ENCODE measurements around the gene IMMP2L. TPM values are rescaled to one million over a fixed set of nuclear protein-coding genes. Genes with fewer than 3 reads are reported as not detected.
A peak's percentile ranks its signal among the peaks of the same experiment; 100 is the strongest.

The IMMP2L gene
- total RNA-seq, 1 donor from 2014 or later = 20.0 TPM

- Mint-ChIP-seq H3K36me3 (ENCODE audit: low read depth) (peaks cover 40% of the 10 kb centered on the region), H3K27me3 (ENCODE audit: low read depth) (no peaks in the 10 kb centered on the region), H3K27ac (peak overlapping the region; percentile 90), H3K4me3 (ENCODE audit: low read depth) (peak overlapping the region; percentile 97), H3K4me1 (ENCODE audit: low read depth) (peaks cover 74% of the 10 kb centered on the region), H3K9me3 (no peaks in the 10 kb centered on the region)
- intact Hi-C loops (cut with micrococcal nuclease) = loop anchor here (1.0 to 10.0 kb wide), 7 partner anchors 8 to 1363 kb away; partner anchors contain the start of gene IFRD1
- DNase-seq (ENCODE audit: low spot score) = no peak
Observed at GRCh38 chr7:111091593-111092358, 470.5 kb downstream of the IMMP2L start.

- peak within 1 kb of the TSS; percentile 90 for H3K27ac Mint-ChIP-seq
- H3K9me3 Mint-ChIP-seq = no peaks in the 10 kb centered on the region
- peaks cover 70% of the 10 kb centered on the region for H3K4me1 Mint-ChIP-seq (ENCODE audit: low read depth)
- intact Hi-C loops (cut with micrococcal nuclease) = loop anchor here (5.0 to 10.0 kb wide), 5 partner anchors 141 to 1364 kb away; partner anchors contain the start of gene IFRD1
- H3K4me3 Mint-ChIP-seq (ENCODE audit: low read depth) = peak within 1 kb of the TSS; percentile 97
- peaks cover 31% of the 10 kb centered on the region for H3K36me3 Mint-ChIP-seq (ENCODE audit: low read depth)
- no peaks in the 10 kb centered on the region for H3K27me3 Mint-ChIP-seq (ENCODE audit: low read depth)
- DNase-seq (ENCODE audit: low spot score) = peak; percentile 61
Observed at GRCh38 chr7:111090846-111091245, 471.4 kb downstream of the IMMP2L start, which contains the start of gene LRRN3. TSS of gene LRRN3 (plus strand) at chr7:111091127. CDS start at chr7:111122773, 31,646 bp downstream.

GRCh38 chr7:111089822-111090426 lies 472.4 kb downstream of the IMMP2L start:
- H3K27ac Mint-ChIP-seq = no peak overlapping the region
- intact Hi-C loops (cut with micrococcal nuclease) = loop anchor here (5.0 to 10.0 kb wide), 6 partner anchors 142 to 1365 kb away; partner anchors contain the start of gene IFRD1
- peaks cover 5% of the 10 kb centered on the region for H3K9me3 Mint-ChIP-seq
- DNase-seq (ENCODE audit: low spot score) = no peak
- H3K4me3 Mint-ChIP-seq (ENCODE audit: low read depth) = peak overlapping the region; percentile 97
- peaks cover 34% of the 10 kb centered on the region for H3K36me3 Mint-ChIP-seq (ENCODE audit: low read depth)
- no peaks in the 10 kb centered on the region for H3K27me3 Mint-ChIP-seq (ENCODE audit: low read depth)
- peaks cover 73% of the 10 kb centered on the region for H3K4me1 Mint-ChIP-seq (ENCODE audit: low read depth)

- Mint-ChIP-seq H3K27ac (peak overlapping the region; percentile 73), H3K9me3 (peaks cover 9% of the 10 kb centered on the region), H3K36me3 (ENCODE audit: low read depth) (peaks cover 22% of the 10 kb centered on the region), H3K4me1 (ENCODE audit: low read depth) (peaks cover 72% of the 10 kb centered on the region), H3K4me3 (ENCODE audit: low read depth) (no peak overlapping the region), H3K27me3 (ENCODE audit: low read depth) (no peaks in the 10 kb centered on the region)
- intact Hi-C loops (cut with micrococcal nuclease) = loop anchor here (5.0 kb wide), 1 partner anchor 316 kb away; no protein-coding TSS in a partner anchor
- no peak for DNase-seq (ENCODE audit: low spot score)
Observed at GRCh38 chr7:111088328-111088727, 474.0 kb downstream of the IMMP2L start.

DNA sequence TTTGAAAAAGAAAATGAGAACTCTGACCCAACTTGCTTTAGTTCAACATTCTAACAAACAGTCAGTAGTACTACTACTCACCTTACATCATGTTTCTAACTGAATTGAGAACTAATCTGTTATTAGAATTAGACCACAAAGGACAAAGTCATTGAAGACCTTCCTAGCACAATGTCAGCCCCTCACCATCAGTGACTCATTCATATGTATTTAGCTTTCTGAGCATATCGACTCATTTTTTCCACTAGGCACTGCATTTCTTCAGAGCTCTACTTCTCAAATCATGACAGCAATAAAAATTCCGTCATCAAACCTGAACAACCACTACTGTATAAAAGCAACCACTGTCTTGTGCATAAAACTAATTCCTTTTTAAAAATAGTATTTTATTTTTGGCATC lies 475.8 kb downstream of the IMMP2L start:
- Mint-ChIP-seq H3K4me1 (ENCODE audit: low read depth) (peaks cover 76% of the 10 kb centered on the region), H3K27ac (peak overlapping the region; percentile 87), H3K36me3 (ENCODE audit: low read depth) (peaks cover 12% of the 10 kb centered on the region), H3K4me3 (ENCODE audit: low read depth) (no peak overlapping the region), H3K9me3 (peaks cover 9% of the 10 kb centered on the region), H3K27me3 (ENCODE audit: low read depth) (no peaks in the 10 kb centered on the region)
- no peak for DNase-seq (ENCODE audit: low spot score)
- intact Hi-C loops (cut with micrococcal nuclease) = loop anchor here (1.0 to 5.0 kb wide), 3 partner anchors 52 to 314 kb away; no protein-coding TSS in a partner anchor

- Mint-ChIP-seq H3K4me1 (ENCODE audit: low read depth) (peaks cover 80% of the 10 kb centered on the region), H3K27ac (peak overlapping the region; percentile 92), H3K36me3 (ENCODE audit: low read depth) (peaks cover 11% of the 10 kb centered on the region), H3K9me3 (peaks cover 9% of the 10 kb centered on the region), H3K27me3 (ENCODE audit: low read depth) (no peaks in the 10 kb centered on the region), H3K4me3 (ENCODE audit: low read depth) (no peak overlapping the region)
- no peak for DNase-seq (ENCODE audit: low spot score)
- intact Hi-C loops (cut with micrococcal nuclease) = loop anchor here (5.0 kb wide), 1 partner anchor 313 kb away; no protein-coding TSS in a partner anchor
Observed at GRCh38 chr7:111085356-111085755, 476.9 kb downstream of the IMMP2L start.

DNA sequence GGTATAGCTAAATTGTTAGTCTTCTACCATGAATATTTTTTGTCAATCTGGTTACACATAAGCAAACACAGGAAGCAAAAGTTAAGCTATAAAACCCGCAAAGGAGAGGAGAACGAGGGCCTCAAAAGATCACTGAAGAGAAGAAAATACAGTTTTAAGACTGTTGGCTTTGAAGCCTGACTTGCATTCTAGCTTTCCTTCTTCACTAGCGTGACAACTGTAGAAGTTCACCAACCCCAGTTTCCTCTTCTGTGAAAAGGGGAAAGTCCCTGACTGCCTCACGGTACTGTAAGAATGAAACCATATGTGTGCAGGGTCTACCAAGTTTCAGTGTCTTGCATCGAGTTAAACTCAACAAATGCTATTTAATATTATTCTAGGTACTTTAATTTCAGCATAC lies 478.9 kb downstream of the IMMP2L start:
- intact Hi-C loops (cut with micrococcal nuclease) = loop anchor here (1.0 to 2.0 kb wide), 5 partner anchors 9 to 71 kb away; no protein-coding TSS in a partner anchor

DNA sequence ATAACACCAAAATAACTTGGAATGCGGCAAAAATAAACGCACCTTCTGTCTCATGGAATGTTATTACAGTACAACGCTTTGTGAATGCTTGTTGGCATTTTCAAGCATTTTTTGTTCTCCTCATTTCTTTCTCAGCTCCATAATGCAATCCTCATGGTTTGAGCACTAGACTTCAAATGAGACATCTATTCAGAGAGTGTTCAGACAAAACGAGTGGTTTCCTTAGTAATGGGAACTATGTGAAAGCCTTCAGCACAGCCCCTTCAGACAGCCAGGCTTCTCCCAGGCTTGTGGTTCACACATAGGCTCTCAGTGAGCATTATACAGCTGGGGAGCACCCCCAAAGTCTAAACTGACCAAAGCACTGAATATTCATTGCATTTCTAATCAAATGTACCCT lies 479.9 kb downstream of the IMMP2L start:
- Mint-ChIP-seq H3K36me3 (ENCODE audit: low read depth) (peaks cover 17% of the 10 kb centered on the region), H3K4me1 (ENCODE audit: low read depth) (peaks cover 69% of the 10 kb centered on the region), H3K27me3 (ENCODE audit: low read depth) (no peaks in the 10 kb centered on the region), H3K4me3 (ENCODE audit: low read depth) (peak overlapping the region; percentile 59), H3K27ac (peak overlapping the region; percentile 94), H3K9me3 (peaks cover 9% of the 10 kb centered on the region)
- DNase-seq (ENCODE audit: low spot score) = no peak
- intact Hi-C loops (cut with micrococcal nuclease) = loop anchor here (2.0 kb wide), 2 partner anchors 14 to 70 kb away; no protein-coding TSS in a partner anchor

More for the DNA sequence above, 478.9 kb downstream of the IMMP2L start:
- peaks cover 17% of the 10 kb centered on the region for H3K36me3 Mint-ChIP-seq (ENCODE audit: low read depth)
- H3K27ac Mint-ChIP-seq = peak overlapping the region; percentile 94
- H3K27me3 Mint-ChIP-seq (ENCODE audit: low read depth) = no peaks in the 10 kb centered on the region
- peak overlapping the region; percentile 64 for H3K4me3 Mint-ChIP-seq (ENCODE audit: low read depth)
- H3K9me3 Mint-ChIP-seq = peaks cover 9% of the 10 kb centered on the region
- peak; percentile 70 for DNase-seq (ENCODE audit: low spot score)
- peaks cover 72% of the 10 kb centered on the region for H3K4me1 Mint-ChIP-seq (ENCODE audit: low read depth)

DNA sequence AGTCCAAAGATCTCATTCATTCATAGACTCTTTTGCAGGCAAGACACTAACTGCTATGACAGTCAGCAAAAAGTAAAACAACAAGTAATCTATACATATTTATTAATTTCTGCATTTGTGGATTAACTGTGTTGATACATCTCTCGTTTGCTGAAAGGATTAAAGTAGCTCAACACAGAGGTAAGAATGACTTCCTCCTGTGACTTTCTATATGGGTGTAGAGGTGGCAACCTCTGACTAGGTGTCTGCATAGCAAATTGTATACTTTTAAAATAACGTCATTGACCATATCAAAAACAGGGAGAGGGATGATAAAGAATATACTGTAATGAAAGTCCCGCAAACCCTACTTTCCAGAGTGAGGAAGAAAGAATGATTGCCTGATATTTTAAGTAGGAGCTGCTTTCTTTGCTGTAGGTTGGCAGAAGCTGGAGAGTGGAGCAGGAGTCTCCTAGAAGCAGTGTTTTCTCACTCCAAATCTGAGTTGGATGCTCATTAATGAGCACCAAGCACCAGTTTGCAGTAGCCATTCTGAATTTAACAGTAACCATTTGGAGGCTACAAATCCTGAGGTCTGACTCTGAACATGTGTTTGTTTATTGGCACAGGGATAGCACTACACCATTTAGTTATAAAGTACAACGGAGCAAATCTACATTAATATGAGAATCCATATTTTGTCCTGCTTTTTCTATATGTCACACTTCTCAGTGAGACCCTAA lies 480.6 kb downstream of the IMMP2L start:
- peaks cover 9% of the 10 kb centered on the region for H3K9me3 Mint-ChIP-seq
- intact Hi-C loops (cut with micrococcal nuclease) = loop anchor here (2.0 kb wide), 2 partner anchors 15 to 69 kb away; no protein-coding TSS in a partner anchor
- DNase-seq (ENCODE audit: low spot score) = no peak
- peaks cover 17% of the 10 kb centered on the region for H3K36me3 Mint-ChIP-seq (ENCODE audit: low read depth)
- H3K27me3 Mint-ChIP-seq (ENCODE audit: low read depth) = no peaks in the 10 kb centered on the region
- H3K4me3 Mint-ChIP-seq (ENCODE audit: low read depth) = peak overlapping the region; percentile 40
- H3K27ac Mint-ChIP-seq = peak overlapping the region; percentile 94
- H3K4me1 Mint-ChIP-seq (ENCODE audit: low read depth) = peaks cover 72% of the 10 kb centered on the region

DNA sequence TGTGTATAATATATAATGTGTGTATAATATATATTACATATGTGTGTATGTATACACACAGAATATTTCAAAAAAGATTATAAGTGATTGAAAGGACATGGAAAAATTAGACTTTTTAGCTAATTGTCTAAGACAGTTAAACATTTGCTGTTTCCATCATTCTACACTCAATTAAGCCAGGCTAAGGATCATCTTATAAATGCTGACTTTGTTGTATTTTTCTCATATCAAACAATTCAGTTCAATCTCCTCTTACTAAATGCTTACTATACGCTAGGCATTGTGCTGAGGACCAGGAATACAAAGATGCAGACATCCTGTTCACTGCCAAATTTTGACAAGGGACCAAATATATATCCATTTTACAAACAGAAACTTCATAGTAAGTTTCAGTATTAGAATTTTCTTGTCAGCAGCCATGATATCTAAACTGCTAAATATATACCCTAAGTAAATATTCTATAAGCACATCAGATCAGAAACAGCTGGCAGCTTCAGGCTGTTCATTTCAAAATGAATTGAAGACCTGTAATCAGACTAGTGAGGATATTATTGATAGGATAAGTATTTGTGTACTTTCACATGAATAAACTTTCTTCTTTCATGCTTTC lies 481.7 kb downstream of the IMMP2L start:
- Mint-ChIP-seq H3K4me1 (ENCODE audit: low read depth) (peaks cover 76% of the 10 kb centered on the region), H3K27ac (peak overlapping the region; percentile 94), H3K9me3 (peaks cover 8% of the 10 kb centered on the region), H3K27me3 (ENCODE audit: low read depth) (no peaks in the 10 kb centered on the region), H3K4me3 (ENCODE audit: low read depth) (no peak overlapping the region), H3K36me3 (ENCODE audit: low read depth) (peaks cover 20% of the 10 kb centered on the region)
- intact Hi-C loops (cut with micrococcal nuclease) = no loop called here
- no peak for DNase-seq (ENCODE audit: low spot score)

DNA sequence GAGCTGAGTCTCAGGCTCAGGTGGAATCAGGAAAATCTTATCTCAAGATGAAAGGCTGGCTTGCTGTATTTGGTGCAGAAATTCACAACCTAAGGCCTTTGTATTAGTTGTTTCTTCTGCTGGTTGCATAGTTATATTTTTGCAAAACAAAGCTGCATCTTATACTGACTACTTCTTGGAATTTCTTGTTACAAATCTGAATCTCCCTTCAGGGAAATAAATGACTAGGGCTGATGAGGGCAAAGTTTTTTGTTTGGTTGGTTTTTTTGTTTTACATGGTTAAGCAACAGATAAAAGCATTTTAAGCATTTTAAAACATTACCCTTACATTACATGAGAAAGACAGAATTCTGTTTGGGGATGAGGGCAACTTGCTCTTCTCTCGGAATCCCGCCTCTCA lies 485.3 kb downstream of the IMMP2L start:
- Mint-ChIP-seq H3K27me3 (ENCODE audit: low read depth) (no peaks in the 10 kb centered on the region), H3K4me1 (ENCODE audit: low read depth) (peaks cover 68% of the 10 kb centered on the region), H3K27ac (peak overlapping the region; percentile 74), H3K4me3 (ENCODE audit: low read depth) (no peak overlapping the region), H3K36me3 (ENCODE audit: low read depth) (peaks cover 22% of the 10 kb centered on the region), H3K9me3 (peaks cover 6% of the 10 kb centered on the region)
- DNase-seq (ENCODE audit: low spot score) = no peak
- intact Hi-C loops (cut with micrococcal nuclease) = no loop called here

DNA sequence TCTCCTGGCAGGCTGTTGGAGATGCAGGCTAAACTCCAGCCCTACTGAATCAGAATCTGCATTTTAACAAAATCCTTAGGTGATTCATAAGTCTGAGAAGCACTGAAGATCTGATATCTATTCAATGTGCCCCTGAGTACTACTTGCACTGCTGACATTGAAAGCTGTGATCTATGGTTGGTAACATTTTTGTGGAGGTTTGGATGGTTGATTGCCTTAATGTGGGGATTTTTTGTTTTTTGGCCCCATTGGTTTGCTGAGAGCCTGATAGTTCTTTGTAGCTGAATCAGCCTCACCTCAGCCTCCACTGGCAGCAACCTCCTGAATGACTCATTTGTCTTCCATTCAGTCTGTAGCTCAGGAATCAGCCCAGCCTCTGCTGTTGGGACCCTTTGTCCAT lies 486.1 kb downstream of the IMMP2L start:
- peak; percentile 20 for DNase-seq (ENCODE audit: low spot score)
- H3K4me3 Mint-ChIP-seq (ENCODE audit: low read depth) = peak overlapping the region; percentile 24
- peak overlapping the region; percentile 74 for H3K27ac Mint-ChIP-seq
- peaks cover 22% of the 10 kb centered on the region for H3K36me3 Mint-ChIP-seq (ENCODE audit: low read depth)
- H3K27me3 Mint-ChIP-seq (ENCODE audit: low read depth) = no peaks in the 10 kb centered on the region
- intact Hi-C loops (cut with micrococcal nuclease) = loop anchor here (1.0 kb wide), 1 partner anchor 47 kb away; no protein-coding TSS in a partner anchor
- peaks cover 65% of the 10 kb centered on the region for H3K4me1 Mint-ChIP-seq (ENCODE audit: low read depth)
- peaks cover 9% of the 10 kb centered on the region for H3K9me3 Mint-ChIP-seq

Data from activated T-helper 2 cell treated with anti-CD3 and anti-CD28 coated beads, Interferon-gamma antibody, Interleukin-2, Interleukin-4, amounts not matched to agents 10 μg/mL and 5 μg/mL and 100 μg/mL, durations not matched to agents 14 hours and 24 hours and 36 hours (primary cell).